IMR-90 (cell line): ENCODE results near the gene FNDC11.

Experiments used
- MAZ ChIP-seq: IDR thresholded peaks from 2 replicates; pipeline ENCODE4 v1.6.1; 2012; ENCODE audit warnings: low read depth, mild to moderate bottlenecking, low read length, improper control_type of control experiment, moderate library complexity, borderline replicate concordance
- MXI1 ChIP-seq: IDR thresholded peaks from 2 replicates; pipeline ENCODE4 v1.6.1; 2012; ENCODE audit warnings: low read depth, mild to moderate bottlenecking, low read length, moderate library complexity, borderline replicate concordance
- POLR2A ChIP-seq: IDR thresholded peaks from 2 replicates; pipeline ENCODE4 v1.6.1; 2012; ENCODE audit warnings: mild to moderate bottlenecking, low read depth, low read length
- TF ChIP-seq, protein P1 (sequence below): conservative IDR thresholded peaks from 2 replicates; pipeline ENCODE4 v1.5.1; 2012; ENCODE audit warnings: mild to moderate bottlenecking, low read depth, low read length, improper control_type of control experiment
- TF ChIP-seq, protein P2 (sequence below): fragments of 150-350 bp; IDR thresholded peaks from 2 replicates; pipeline ENCODE4 v1.6.1; 2016; ENCODE audit warnings: low read depth, mild to moderate bottlenecking, low read length, moderate library complexity, borderline replicate concordance

DNA sequence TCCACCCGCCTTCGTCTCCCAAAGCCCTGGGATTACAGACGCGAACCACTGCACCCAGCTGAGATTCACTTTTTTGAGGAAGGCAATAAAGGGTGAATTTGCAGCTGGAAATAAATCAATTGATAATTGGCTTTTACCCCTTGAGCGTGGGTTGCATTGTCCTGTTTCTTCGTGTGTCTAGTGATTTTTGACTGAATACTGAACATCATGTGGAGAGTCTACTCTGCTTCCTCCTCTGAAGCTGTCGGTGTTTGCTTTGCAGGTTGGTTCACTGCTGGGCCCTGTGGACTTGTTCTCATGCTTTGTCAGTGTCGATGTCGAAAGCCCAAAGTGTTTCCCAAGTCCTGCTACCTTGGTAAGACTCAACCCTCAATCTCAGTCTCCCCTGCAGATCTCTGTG is 49.3 kb upstream of the FNDC11 start:
- TF ChIP-seq, protein P1, sequence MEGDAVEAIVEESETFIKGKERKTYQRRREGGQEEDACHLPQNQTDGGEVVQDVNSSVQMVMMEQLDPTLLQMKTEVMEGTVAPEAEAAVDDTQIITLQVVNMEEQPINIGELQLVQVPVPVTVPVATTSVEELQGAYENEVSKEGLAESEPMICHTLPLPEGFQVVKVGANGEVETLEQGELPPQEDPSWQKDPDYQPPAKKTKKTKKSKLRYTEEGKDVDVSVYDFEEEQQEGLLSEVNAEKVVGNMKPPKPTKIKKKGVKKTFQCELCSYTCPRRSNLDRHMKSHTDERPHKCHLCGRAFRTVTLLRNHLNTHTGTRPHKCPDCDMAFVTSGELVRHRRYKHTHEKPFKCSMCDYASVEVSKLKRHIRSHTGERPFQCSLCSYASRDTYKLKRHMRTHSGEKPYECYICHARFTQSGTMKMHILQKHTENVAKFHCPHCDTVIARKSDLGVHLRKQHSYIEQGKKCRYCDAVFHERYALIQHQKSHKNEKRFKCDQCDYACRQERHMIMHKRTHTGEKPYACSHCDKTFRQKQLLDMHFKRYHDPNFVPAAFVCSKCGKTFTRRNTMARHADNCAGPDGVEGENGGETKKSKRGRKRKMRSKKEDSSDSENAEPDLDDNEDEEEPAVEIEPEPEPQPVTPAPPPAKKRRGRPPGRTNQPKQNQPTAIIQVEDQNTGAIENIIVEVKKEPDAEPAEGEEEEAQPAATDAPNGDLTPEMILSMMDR, result no peak
- TF ChIP-seq MAZ (no peak), POLR2A (no peak), MXI1 (no peak)
- TF ChIP-seq, protein P2, sequence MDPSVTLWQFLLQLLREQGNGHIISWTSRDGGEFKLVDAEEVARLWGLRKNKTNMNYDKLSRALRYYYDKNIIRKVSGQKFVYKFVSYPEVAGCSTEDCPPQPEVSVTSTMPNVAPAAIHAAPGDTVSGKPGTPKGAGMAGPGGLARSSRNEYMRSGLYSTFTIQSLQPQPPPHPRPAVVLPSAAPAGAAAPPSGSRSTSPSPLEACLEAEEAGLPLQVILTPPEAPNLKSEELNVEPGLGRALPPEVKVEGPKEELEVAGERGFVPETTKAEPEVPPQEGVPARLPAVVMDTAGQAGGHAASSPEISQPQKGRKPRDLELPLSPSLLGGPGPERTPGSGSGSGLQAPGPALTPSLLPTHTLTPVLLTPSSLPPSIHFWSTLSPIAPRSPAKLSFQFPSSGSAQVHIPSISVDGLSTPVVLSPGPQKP, result no peak
